Measurements from ENCODE around the gene KSR2. TPM values are rescaled to one million over a fixed set of nuclear protein-coding genes. Genes with fewer than 3 reads are reported as not detected.

Gene KSR2
- total RNA-seq, 2 experiments from 2014 or later = 0.03 to 0.15 TPM

GRCh38 chr12:117514016-117514415, 454.8 kb downstream of the KSR2 start:
- no peaks in the 10 kb centered on the region for H3K9me2 ChIP-seq (ENCODE audit: insufficient read depth, low read length)
- no peak for TF ChIP-seq EZH2phosphoT487 (IDR thresholded peaks at IDR 0.05; ENCODE audit: borderline replicate concordance, low read depth, low read length)
- TF ChIP-seq, protein P1, sequence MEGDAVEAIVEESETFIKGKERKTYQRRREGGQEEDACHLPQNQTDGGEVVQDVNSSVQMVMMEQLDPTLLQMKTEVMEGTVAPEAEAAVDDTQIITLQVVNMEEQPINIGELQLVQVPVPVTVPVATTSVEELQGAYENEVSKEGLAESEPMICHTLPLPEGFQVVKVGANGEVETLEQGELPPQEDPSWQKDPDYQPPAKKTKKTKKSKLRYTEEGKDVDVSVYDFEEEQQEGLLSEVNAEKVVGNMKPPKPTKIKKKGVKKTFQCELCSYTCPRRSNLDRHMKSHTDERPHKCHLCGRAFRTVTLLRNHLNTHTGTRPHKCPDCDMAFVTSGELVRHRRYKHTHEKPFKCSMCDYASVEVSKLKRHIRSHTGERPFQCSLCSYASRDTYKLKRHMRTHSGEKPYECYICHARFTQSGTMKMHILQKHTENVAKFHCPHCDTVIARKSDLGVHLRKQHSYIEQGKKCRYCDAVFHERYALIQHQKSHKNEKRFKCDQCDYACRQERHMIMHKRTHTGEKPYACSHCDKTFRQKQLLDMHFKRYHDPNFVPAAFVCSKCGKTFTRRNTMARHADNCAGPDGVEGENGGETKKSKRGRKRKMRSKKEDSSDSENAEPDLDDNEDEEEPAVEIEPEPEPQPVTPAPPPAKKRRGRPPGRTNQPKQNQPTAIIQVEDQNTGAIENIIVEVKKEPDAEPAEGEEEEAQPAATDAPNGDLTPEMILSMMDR (conservative IDR thresholded peaks at IDR 0.05; ENCODE audit: low read length) = no peak
- no peaks in the 10 kb centered on the region for H4K20me1 ChIP-seq (ENCODE audit: insufficient read depth, low read length)
- no peak overlapping the region for H2AFZ ChIP-seq (ENCODE audit: low read length)
- intact Hi-C loops (cut with micrococcal nuclease; ENCODE audit: unreplicated experiment) = no loop called here
- H3K79me2 ChIP-seq (ENCODE audit: insufficient read depth, low read depth, low read length) = no peaks in the 10 kb centered on the region
- ChIA-PET POLR2A (interaction anchor here (0.6 kb wide), 1 partner anchor 259 kb away, joined by 3 read pairs; no protein-coding TSS in a partner anchor), CTCF (ENCODE audit: unreplicated experiment) (no interaction called here)
- no peak for DNase-seq (ENCODE audit: low spot score)
- no peaks in the 10 kb centered on the region for H3K4me1 ChIP-seq (ENCODE audit: insufficient read depth, low read length, poor library complexity, severe bottlenecking)
- no peaks in the 10 kb centered on the region for H3K9me3 ChIP-seq (ENCODE audit: low read length)
- BruUV-seq (replicated peaks) = no TSS peak
- no peak overlapping the region for H3K4me2 ChIP-seq (ENCODE audit: low read length)
- H3K27ac ChIP-seq (ENCODE audit: low read depth, low read length, poor library complexity, severe bottlenecking) = no peak overlapping the region
- no peak overlapping the region for H3K4me3 ChIP-seq (ENCODE audit: low read depth, low read length, poor library complexity, severe bottlenecking)
- H3K36me3 ChIP-seq (ENCODE audit: insufficient read depth, low read length) = no peaks in the 10 kb centered on the region

GRCh38 chr12:117513353-117513752, 455.4 kb downstream of the KSR2 start:
- no peaks in the 10 kb centered on the region for H3K9me2 ChIP-seq (ENCODE audit: insufficient read depth, low read length)
- ChIA-PET CTCF (ENCODE audit: unreplicated experiment) (no interaction called here), POLR2A (no interaction called here)
- intact Hi-C loops (cut with micrococcal nuclease; ENCODE audit: unreplicated experiment) = no loop called here
- no peak overlapping the region for H3K27ac ChIP-seq (ENCODE audit: low read depth, low read length, poor library complexity, severe bottlenecking)
- no peaks in the 10 kb centered on the region for H3K4me1 ChIP-seq (ENCODE audit: insufficient read depth, low read length, poor library complexity, severe bottlenecking)
- no peak for DNase-seq (ENCODE audit: low spot score)
- H3K4me2 ChIP-seq (ENCODE audit: low read length) = no peak overlapping the region
- no peaks in the 10 kb centered on the region for H3K79me2 ChIP-seq (ENCODE audit: insufficient read depth, low read depth, low read length)
- H3K9me3 ChIP-seq (ENCODE audit: low read length) = no peaks in the 10 kb centered on the region
- no TSS peak for BruUV-seq (replicated peaks)
- H4K20me1 ChIP-seq (ENCODE audit: insufficient read depth, low read length) = no peaks in the 10 kb centered on the region
- H3K36me3 ChIP-seq (ENCODE audit: insufficient read depth, low read length) = no peaks in the 10 kb centered on the region
- H2AFZ ChIP-seq (ENCODE audit: low read length) = no peak overlapping the region
- TF ChIP-seq, protein P1 (conservative IDR thresholded peaks at IDR 0.05; ENCODE audit: low read length) = no peak
- TF ChIP-seq EZH2phosphoT487 (IDR thresholded peaks at IDR 0.05; ENCODE audit: borderline replicate concordance, low read depth, low read length) = no peak
- H3K4me3 ChIP-seq (ENCODE audit: low read depth, low read length, poor library complexity, severe bottlenecking) = no peak overlapping the region

DNA sequence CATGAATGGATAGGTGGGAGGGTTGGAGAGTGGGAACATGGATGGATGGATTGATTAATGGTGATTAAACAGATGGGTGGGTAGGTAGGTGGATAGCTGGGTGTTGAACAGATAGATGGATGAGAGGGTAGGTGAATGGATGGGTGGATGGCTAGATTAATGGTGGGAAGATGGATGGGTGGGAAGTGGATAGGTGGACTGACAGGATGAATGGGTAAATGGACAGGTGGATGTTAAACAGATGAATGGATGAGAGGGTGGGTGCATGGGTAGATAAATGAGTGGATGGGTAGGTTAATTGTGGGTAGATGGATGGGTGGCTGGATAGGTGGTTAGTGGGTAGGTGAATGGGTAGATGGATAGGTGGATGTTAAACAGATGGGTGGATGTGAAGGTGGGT, 460.3 kb downstream of the KSR2 start:
- intact Hi-C loops (cut with micrococcal nuclease; ENCODE audit: unreplicated experiment) = no loop called here
- no peak overlapping the region for H3K4me3 ChIP-seq (ENCODE audit: low read depth, low read length, poor library complexity, severe bottlenecking)
- no peaks in the 10 kb centered on the region for H3K9me2 ChIP-seq (ENCODE audit: insufficient read depth, low read length)
- no peaks in the 10 kb centered on the region for H3K79me2 ChIP-seq (ENCODE audit: insufficient read depth, low read depth, low read length)
- ChIA-PET POLR2A (no interaction called here), CTCF (ENCODE audit: unreplicated experiment) (no interaction called here)
- DNase-seq (ENCODE audit: low spot score) = no peak
- TF ChIP-seq, protein P1 (conservative IDR thresholded peaks at IDR 0.05; ENCODE audit: low read length) = no peak
- no peak for TF ChIP-seq EZH2phosphoT487 (IDR thresholded peaks at IDR 0.05; ENCODE audit: borderline replicate concordance, low read depth, low read length)
- no peaks in the 10 kb centered on the region for H3K36me3 ChIP-seq (ENCODE audit: insufficient read depth, low read length)
- no peaks in the 10 kb centered on the region for H3K9me3 ChIP-seq (ENCODE audit: low read length)
- no TSS peak for BruUV-seq (replicated peaks)
- H4K20me1 ChIP-seq (ENCODE audit: insufficient read depth, low read length) = no peaks in the 10 kb centered on the region
- H2AFZ ChIP-seq (ENCODE audit: low read length) = no peak overlapping the region
- H3K27ac ChIP-seq (ENCODE audit: low read depth, low read length, poor library complexity, severe bottlenecking) = no peak overlapping the region
- H3K4me2 ChIP-seq (ENCODE audit: low read length) = no peak overlapping the region
- no peaks in the 10 kb centered on the region for H3K4me1 ChIP-seq (ENCODE audit: insufficient read depth, low read length, poor library complexity, severe bottlenecking)

Data from OCI-LY7 (cell line).